Sigmoid colon (tissue), 7 donors: ENCODE measurements around the gene GRAMD4. TPM values are rescaled to one million over a fixed set of nuclear protein-coding genes. Genes with fewer than 3 reads are reported as not detected.

Experiments used
- DNase-seq: peaks from one replicate; pipeline ENCODE4 v3.0.0-alpha.2; 2019
- H3K27ac ChIP-seq, 4 donors: fragments of 200-600 bp; sonication (generic); one replicate each; pipeline ENCODE4 v1.5.1; 2016 to 2019; ENCODE audit warnings: mild to moderate bottlenecking in 1 of 4
- H3K27me3 ChIP-seq, 3 donors: fragments of 200-600 bp; sonication (generic); one replicate each; pipeline ENCODE4 v1.5.1; 2019; ENCODE audit warnings: mild to moderate bottlenecking in 1 of 3
- H3K36me3 ChIP-seq, 4 donors: fragments of 200-600 bp; sonication (generic); one replicate each; pipeline ENCODE4 v1.5.1; 2016 to 2019
- H3K4me1 ChIP-seq, 4 donors: fragments of 200-600 bp; sonication (generic); one replicate each; pipeline ENCODE4 v1.5.1; 2017 to 2019
- H3K4me3 ChIP-seq, 4 donors: fragments of 200-600 bp; sonication (generic); one replicate each; pipeline ENCODE4 v1.5.1; 2017 to 2019; ENCODE audit warnings: mild to moderate bottlenecking in 2 of 4, moderate library complexity in 1 of 4
- H3K9me3 ChIP-seq, 4 donors: fragments of 200-600 bp in 3 of 4; sonication (generic) in 3 of 4; one replicate each; pipeline versions ENCODE4 v1.5.1 to v1.6.1; 2013 to 2019
- CTCF ChIP-seq, 4 experiments: fragments of 450-650 bp in 3 of 4; fragments of 200-600 bp in 1 of 4; IDR thresholded peaks; one replicate each; pipeline ENCODE4 v1.5.1; 2016 to 2019; ENCODE audit warnings: antibody characterized with exemption in 4 of 4, mild to moderate bottlenecking in 3 of 4, moderate library complexity in 2 of 4
- EP300 ChIP-seq, 4 donors: sonication (generic); formaldehyde crosslinking; IDR thresholded peaks; one replicate each; pipeline ENCODE4 v1.6.1; 2017; ENCODE audit warnings: antibody characterized with exemption in 4 of 4
- POLR2A ChIP-seq, 2 donors: fragments of 450-650 bp; IDR thresholded peaks; one replicate each; pipeline ENCODE4 v1.6.1; 2016; ENCODE audit warnings: antibody characterized with exemption in 2 of 2, mild to moderate bottlenecking in 2 of 2, moderate library complexity in 2 of 2
- POLR2AphosphoS5 ChIP-seq, 4 donors: sonication (generic); formaldehyde crosslinking; IDR thresholded peaks; one replicate each; pipeline ENCODE4 v1.6.1; 2017; ENCODE audit warnings: antibody characterized with exemption in 4 of 4
- WGBS, 2 donors: extraction: QIAGEN DNeasy Blood & Tissue Kit; methylation state at CpG; one replicate each; pipeline ENCODE4 v1.1.7; 2013; 5-methylcytosine and 5-hydroxymethylcytosine counted together
- intact Hi-C: fragments of 100-400 bp; cut with DNase I; formaldehyde crosslinking; loops from one replicate; pipeline ENCODE4 v1.15.1; 2023
- polyA plus RNA-seq, 3 donors: library from polyadenylated mRNA; stranded (reverse); fragments of 200-250 nt; gene quantifications; one replicate each; pipeline ENCODE4 v1.2.3, GENCODE V29; 2013
- total RNA-seq, 4 donors: library from RNA; depleted of rRNA; stranded (reverse); fragments of >200 nt; gene quantifications; one replicate each; pipeline ENCODE4 v1.1.0, GENCODE V29; 2016
- donor health status: healthy with polysubstance abuse.
- donor health status: Bipolar disorder and iron deficiency.
- donor health status: healthy.

Gene GRAMD4
- total and polyA plus RNA-seq, 7 donors: 11.6 to 57.2 (median 23.5) TPM

GRCh38 chr22:46699091-46699490, 78.9 kb downstream of the GRAMD4 start:
- intact Hi-C loops: no loop called here
- Histone ChIP-seq H3K9me3 (no peaks in the 10 kb centered on the region), H3K4me3 (no peak overlapping the region), H3K27ac (no peak overlapping the region), H3K27me3 (no peaks in the 10 kb centered on the region), H3K36me3 (peaks cover 19 to 98% (median 55%) of the 10 kb centered on the region in 4 donors), H3K4me1 (no peaks in the 10 kb centered on the region)
- DNase-seq: peak; percentile 33
- WGBS, 2 donors: 95 to 96% methylated on average over 17 of the region's 17 CpGs
- no peak for TF ChIP-seq POLR2A (IDR thresholded peaks at IDR 0.05)
- TF ChIP-seq POLR2AphosphoS5 (IDR thresholded peaks at IDR 0.05): no peak
- no peak for TF ChIP-seq EP300 (IDR thresholded peaks at IDR 0.05)
- TF ChIP-seq CTCF (IDR thresholded peaks at IDR 0.05): no peak

- Histone ChIP-seq H3K4me3 (no peak overlapping the region), H3K27ac (no peak overlapping the region), H3K27me3 (no peaks in the 10 kb centered on the region), H3K4me1 (no peaks in the 10 kb centered on the region), H3K9me3 (no peaks in the 10 kb centered on the region), H3K36me3 (peaks cover 19 to 94% (median 42%) of the 10 kb centered on the region in 4 donors)
- no peak for DNase-seq
- intact Hi-C loops: no loop called here
- 93 to 95% methylated on average over 33 of the region's 33 CpGs for WGBS, 2 donors
- TF ChIP-seq POLR2AphosphoS5 (IDR thresholded peaks at IDR 0.05) (no peak), EP300 (IDR thresholded peaks at IDR 0.05) (no peak), POLR2A (IDR thresholded peaks at IDR 0.05) (no peak), CTCF (IDR thresholded peaks at IDR 0.05) (no peak)
These were observed 81.1 kb downstream of the GRAMD4 start for GRCh38 chr22:46701262-46701661.

GRCh38 chr22:46703171-46703995, 83.2 kb downstream of the GRAMD4 start:
- WGBS, 2 donors: 96 to 97% methylated on average over 26 of the region's 26 CpGs
- TF ChIP-seq CTCF (IDR thresholded peaks at IDR 0.05) (no peak), EP300 (IDR thresholded peaks at IDR 0.05) (no peak), POLR2A (IDR thresholded peaks at IDR 0.05) (no peak), POLR2AphosphoS5 (IDR thresholded peaks at IDR 0.05) (no peak)
- H3K27me3 ChIP-seq: no peaks in the 10 kb centered on the region
- peaks cover 18 to 94% (median 40%) of the 10 kb centered on the region in 4 donors for H3K36me3 ChIP-seq
- no peak overlapping the region for H3K27ac ChIP-seq
- no peak overlapping the region for H3K4me3 ChIP-seq
- intact Hi-C loops: no loop called here
- H3K9me3 ChIP-seq: no peaks in the 10 kb centered on the region
- no peak for DNase-seq
- H3K4me1 ChIP-seq: no peaks in the 10 kb centered on the region

- 93 to 94% methylated on average over 6 of the region's 6 CpGs for WGBS, 2 donors
- H3K27ac ChIP-seq: no peak overlapping the region
- H3K27me3 ChIP-seq: no peaks in the 10 kb centered on the region
- peaks cover 18 to 94% (median 42%) of the 10 kb centered on the region in 4 donors for H3K36me3 ChIP-seq
- no peak overlapping the region for H3K4me3 ChIP-seq
- no peaks in the 10 kb centered on the region for H3K9me3 ChIP-seq
- H3K4me1 ChIP-seq: no peaks in the 10 kb centered on the region
- no peak for TF ChIP-seq CTCF (IDR thresholded peaks at IDR 0.05)
- TF ChIP-seq EP300 (IDR thresholded peaks at IDR 0.05): no peak
- TF ChIP-seq POLR2AphosphoS5 (IDR thresholded peaks at IDR 0.05): no peak
- intact Hi-C loops: no loop called here
- no peak for DNase-seq
These were observed 83.8 kb downstream of the GRAMD4 start for GRCh38 chr22:46703996-46704370.
